GDM1 (cell line): ENCODE results near the gene NDUFB4.
"Not testable (repeated sequence)": the region's sequence is repeated elsewhere in the genome, so short reads cannot be mapped to it uniquely, and the experiment has no call there.

Source experiments
- DNase-seq: peaks from one replicate; lab custom pipeline; 2025; lab: John Stamatoyannopoulos, UW

The NDUFB4 gene

GRCh38 chr3:120569222-120570057 is 26.7 kb upstream of the NDUFB4 start:
- DNase-seq, result no peak

DNA sequence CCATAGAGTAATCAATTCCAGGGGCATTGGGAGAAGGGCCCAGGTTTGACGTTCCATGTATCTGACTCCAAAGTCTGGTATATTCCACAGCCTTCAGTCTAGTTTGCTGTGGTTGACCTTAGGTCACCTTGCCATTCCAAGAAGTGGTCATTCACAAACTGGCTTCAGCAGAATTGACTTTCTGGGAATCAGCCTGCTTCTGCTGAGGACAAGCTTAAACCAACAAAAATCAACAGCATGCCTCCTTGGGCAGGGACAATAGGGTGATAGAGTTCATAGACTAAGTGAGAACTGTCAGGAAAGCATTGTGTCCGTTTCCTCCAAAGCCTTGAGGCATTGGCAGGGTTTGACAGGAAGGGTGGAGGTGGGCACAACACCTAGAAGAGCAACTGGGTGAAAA is 24.1 kb upstream of the NDUFB4 start:
- no peak for DNase-seq

- no peak for DNase-seq
Measured at GRCh38 chr3:120587332-120587975, 8.7 kb upstream of the NDUFB4 start.

- no peak for DNase-seq
Measured at GRCh38 chr3:120595788-120596115, 384 bp upstream of the NDUFB4 start.

DNA sequence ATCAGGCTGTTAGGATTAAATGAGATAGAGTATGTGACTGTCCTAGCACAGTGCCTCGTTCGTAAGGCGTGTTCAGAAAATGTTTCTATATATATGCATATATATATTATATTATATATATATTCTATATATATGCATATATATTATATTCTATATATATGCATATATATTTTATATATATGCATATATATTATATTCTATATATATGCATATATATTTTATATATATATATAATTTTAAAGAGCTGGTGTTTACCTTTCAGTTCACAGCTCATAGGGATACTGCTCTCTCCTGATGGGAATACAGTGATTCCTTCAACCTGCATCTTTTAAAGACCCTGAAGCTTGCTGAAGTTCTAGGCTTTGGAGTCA is 702 bp downstream of the NDUFB4 start:
- DNase-seq, result no peak

- DNase-seq, result no peak
Measured at GRCh38 chr3:120597445-120598049, 1.4 kb downstream of the NDUFB4 start.

GRCh38 chr3:120599211-120599610 is 3.1 kb downstream of the NDUFB4 start:
- DNase-seq, result no peak

DNA sequence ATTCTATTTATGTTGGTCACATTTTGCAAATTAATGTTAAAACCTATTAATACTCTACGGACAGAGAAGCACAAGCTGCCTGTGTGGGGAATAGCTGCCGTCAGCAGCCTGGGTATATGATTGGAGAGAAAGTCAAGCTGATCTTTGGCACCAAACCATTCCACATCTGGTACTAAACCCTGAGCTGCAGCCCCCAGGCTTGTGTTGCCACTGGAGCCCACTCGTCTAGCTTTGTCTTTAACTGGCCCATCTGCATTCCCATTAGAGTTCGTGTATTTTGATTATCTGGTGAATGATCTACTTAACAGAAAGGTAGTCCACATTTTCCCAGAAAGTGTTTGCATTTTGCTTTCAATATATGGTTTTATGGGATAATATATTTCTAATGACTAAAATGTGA is 5.4 kb downstream of the NDUFB4 start:
- no peak for DNase-seq

DNA sequence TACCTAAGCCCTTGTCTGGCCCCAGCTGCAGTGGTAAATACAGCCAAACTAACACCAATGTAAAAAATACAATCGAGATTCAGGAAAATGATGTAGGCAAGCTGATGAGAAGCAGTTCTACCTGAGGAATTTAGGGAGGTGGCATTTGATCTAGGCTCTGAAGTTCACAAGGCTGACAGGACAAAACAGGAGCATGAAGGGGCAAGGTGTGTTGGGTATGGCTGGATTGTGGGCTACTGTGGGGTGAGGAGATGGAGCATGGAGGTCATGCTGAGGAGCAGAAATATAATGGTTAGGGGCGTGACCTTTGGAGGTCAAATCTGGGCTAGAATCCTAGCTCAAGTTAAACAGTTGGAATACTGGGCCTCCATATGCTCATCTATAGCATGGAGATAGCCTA is 6.5 kb downstream of the NDUFB4 start:
- no peak for DNase-seq

DNA sequence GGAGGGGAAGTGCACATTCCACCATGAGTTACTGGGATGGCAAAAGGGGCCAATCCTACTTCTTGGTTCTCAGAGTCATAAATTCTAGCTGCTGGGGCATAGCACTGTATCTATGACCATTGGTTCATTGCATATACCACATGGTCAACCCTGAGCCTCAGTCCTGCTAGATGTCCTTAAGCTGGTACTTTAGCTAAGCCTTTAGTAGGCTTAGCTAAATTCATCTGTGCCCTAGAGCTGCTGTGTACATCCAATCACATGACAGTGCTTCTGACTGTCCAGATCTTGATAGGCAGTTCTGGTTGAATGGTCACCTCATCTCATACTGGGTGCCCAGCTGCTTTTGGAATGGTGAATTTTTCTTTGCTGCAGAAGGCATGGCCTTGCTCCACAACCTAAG is 8.2 kb downstream of the NDUFB4 start:
- no peak for DNase-seq

- DNase-seq, result no peak
Measured at GRCh38 chr3:120604784-120605183, 8.6 kb downstream of the NDUFB4 start.

- DNase-seq, result no peak
Measured at GRCh38 chr3:120608506-120608905, 12.4 kb downstream of the NDUFB4 start.

- DNase-seq, result no peak
Measured at GRCh38 chr3:120614765-120615164, 18.6 kb downstream of the NDUFB4 start.

- DNase-seq, result no peak
Measured at GRCh38 chr3:120615847-120616609, 19.9 kb downstream of the NDUFB4 start.

DNA sequence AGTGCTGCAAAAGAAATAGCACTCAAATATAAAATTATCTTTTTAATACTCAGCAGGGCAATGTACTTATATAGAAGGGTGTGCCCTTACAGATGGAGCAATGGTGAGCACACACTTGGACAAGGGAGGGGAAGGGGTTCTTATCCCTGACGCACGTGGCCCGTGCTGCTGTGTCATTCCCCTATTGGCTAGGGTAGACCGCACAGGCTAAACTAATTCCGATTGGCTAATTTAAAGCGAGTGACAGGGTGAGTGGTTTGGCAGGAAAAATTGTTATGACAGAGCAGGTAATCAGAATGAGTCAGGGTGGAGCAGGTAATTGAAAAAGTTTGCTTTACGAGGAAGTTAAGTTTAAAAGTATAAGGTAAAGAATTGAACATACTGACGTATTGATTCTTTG is 20.6 kb downstream of the NDUFB4 start:
- DNase-seq, result not testable (repeated sequence)

- no peak for DNase-seq
Measured at GRCh38 chr3:120622457-120622856, 26.3 kb downstream of the NDUFB4 start.

DNA sequence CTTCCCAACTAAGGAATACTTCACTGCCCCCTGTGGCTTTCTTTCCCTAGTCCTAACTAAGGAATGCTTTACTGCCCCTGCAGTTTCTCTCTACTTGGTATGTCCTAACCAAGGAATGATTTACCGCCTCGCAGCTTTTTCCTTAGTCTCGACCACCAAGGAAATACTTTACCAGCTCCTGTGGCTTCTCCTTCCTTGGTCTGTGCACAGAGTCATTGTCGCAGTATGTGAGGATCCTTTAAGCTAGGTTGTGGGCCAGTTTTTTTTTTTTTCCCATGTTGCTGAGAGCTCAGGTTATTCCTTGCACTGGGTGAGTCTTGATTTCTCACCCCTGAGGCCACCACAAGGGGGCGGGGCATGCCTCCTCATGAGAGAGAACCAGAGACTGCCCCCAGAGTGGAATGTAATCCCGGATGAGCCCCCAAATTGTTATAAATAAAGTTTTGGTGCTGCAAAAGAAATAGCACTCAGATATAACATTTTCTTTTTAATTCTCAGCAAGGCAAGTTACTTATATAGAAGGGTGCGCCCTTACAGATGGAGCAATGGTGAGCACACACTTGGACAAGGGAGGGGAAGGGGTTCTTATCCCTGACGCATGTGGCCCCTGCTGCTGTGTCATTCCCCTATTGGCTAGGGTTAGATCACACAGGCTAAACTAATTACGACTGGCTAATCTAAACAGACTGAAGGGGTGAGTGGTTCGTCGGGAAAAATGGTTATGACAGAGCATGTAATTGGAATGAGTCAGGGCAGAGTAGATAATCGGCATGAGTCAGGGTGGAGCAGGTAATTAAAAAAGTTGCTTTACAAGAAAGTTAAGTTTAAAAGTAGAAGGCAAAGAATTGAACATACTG is 27.0 kb downstream of the NDUFB4 start:
- DNase-seq, result no peak

DNA sequence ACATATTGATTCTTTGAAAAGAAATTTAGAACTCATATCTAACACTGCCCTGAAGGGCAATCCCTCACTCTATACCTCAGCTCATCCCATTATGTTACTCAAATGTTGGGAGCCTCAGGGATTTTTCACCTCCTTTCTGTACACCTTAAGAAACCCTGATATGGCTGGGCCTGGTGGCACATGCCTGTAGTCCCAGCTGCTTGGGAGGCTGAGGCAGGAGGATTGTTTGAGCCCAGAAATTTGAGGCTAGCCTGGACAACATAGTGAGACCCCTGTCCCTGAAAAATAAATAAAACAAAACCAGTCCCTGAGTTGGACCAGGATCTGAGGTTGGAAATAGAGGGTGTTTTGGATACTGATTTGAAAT is 27.6 kb downstream of the NDUFB4 start:
- no peak for DNase-seq

GRCh38 chr3:120625159-120625586 is 29.0 kb downstream of the NDUFB4 start:
- no peak for DNase-seq

GRCh38 chr3:120634539-120634938 is 38.4 kb downstream of the NDUFB4 start:
- no peak for DNase-seq

DNA sequence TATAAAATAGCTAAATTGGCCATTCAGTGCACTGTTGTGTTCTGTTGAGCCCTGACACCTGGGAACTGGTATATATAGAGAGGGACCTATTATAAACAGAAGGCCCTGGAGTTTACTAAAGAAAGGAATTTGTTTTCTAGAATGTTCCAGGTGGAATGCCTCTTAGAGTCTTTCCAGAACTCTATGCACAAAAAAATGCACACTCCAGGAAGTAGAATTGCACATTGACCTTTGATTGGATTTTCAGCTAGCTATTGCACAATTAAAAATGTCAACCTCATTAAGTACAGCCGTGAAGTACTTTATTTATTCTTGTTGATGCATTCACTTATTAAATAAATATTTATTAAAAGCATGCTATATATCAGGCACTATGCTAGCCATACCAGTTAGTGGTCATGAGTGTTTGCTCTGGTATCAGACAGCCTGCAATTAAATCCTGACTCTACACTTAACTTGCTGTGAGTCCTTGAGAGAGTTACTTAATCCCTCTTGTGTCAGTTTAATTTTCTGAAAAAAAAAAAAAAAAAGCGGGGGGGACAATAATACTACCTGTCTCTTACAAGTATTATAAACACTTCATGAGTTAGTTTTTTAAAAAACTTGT is 40.8 kb downstream of the NDUFB4 start:
- DNase-seq, result no peak
